Right forelimb (tissue), 1 donor: ENCODE data around the gene CSF3R.
A peak's percentile ranks its signal among the peaks of the same experiment; 100 is the strongest.
"Not testable (repeated sequence)": the region's sequence is repeated elsewhere in the genome, so short reads cannot be mapped to it uniquely, and the experiment has no call there.

Source experiments
- DNase-seq: peaks from one replicate; pipeline ENCODE4 v3.0.0-alpha.2; 2018

Gene CSF3R

DNA sequence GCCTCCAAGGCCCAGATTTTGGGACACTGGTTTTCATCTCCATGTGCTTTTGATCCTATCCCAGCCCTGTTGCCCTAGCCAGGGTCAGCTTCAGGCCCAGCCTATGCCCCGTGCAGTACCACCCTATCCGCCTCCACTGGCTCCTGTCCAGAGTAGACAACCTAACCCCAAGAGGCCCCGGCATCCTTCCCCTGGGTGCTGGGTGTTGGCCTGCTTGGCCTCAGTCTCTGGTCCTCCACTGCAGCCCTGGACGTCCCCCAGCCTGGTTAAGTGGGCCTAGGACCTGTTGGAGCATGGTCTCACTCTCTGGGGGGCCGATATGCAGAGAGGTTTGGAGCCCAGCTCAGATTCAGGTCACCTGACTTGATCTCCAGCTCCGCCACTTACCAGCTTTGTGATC is 1.6 kb downstream of the CSF3R start:
- no peak for DNase-seq

- DNase-seq, result no peak
Measured at GRCh38 chr1:36480161-36480560, 2.6 kb downstream of the CSF3R start.

GRCh38 chr1:36479505-36480051 is 3.1 kb downstream of the CSF3R start:
- DNase-seq, result no peak

DNA sequence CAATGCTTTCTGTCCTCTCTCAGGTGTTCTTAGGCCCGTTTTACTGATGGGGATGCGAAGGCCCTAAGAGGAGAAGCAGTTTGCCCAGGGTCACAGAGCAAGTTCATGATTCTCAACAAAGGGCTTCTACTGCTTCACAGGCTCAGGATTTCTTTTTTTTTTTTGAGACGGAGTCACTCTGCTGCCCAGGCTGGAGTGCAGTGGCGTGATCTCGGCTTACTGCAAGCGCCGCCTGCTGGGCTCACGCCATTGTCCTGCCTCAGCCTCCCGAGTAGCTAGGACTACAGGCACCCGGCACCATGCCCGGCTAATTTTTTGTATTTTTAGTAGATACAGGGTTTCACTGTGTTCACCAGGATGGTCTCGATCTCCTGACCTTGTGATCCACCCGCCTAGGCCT is 5.1 kb downstream of the CSF3R start:
- DNase-seq, result not testable (repeated sequence)

- DNase-seq, result no peak
Measured at GRCh38 chr1:36476945-36477344, 5.8 kb downstream of the CSF3R start.

DNA sequence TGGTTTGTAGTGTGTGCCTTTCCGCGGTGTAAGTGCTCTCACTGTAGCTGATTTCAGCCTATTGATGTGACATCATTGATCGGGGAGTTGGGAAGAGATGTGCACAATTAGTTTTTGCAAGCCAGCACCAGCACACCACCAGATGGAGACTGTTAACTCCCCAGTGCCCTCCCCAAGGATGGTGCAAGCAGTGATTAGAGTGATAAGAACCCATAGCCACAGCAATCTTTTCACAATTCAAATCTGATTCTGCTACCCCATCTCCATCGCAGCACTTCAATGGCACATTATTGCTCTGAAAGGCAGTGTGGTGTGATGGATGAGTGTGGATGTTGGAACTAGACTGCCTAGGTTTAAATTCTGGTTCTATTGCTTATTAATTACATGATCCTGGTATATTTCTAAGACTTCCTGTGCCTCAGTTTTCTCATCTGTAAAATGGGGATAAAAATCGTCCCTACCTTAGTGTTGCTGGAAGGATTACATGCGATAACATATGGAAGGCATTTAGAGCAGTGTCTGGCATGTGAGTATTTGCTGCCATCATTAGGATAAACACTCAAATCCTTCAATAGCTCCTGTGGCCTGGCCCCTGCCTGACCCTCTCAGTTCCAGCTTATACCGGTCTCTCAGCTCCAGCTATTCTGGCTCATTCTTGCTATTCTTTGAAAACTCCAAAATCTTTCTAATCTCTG is 6.7 kb downstream of the CSF3R start:
- DNase-seq, result no peak

GRCh38 chr1:36475341-36475740 is 7.4 kb downstream of the CSF3R start:
- no peak for DNase-seq

GRCh38 chr1:36472656-36473055 is 10.1 kb downstream of the CSF3R start:
- DNase-seq, result no peak

GRCh38 chr1:36471830-36472641 is 10.7 kb downstream of the CSF3R start:
- no peak for DNase-seq

GRCh38 chr1:36469163-36469562 is 13.6 kb downstream of the CSF3R start:
- DNase-seq, result no peak

DNA sequence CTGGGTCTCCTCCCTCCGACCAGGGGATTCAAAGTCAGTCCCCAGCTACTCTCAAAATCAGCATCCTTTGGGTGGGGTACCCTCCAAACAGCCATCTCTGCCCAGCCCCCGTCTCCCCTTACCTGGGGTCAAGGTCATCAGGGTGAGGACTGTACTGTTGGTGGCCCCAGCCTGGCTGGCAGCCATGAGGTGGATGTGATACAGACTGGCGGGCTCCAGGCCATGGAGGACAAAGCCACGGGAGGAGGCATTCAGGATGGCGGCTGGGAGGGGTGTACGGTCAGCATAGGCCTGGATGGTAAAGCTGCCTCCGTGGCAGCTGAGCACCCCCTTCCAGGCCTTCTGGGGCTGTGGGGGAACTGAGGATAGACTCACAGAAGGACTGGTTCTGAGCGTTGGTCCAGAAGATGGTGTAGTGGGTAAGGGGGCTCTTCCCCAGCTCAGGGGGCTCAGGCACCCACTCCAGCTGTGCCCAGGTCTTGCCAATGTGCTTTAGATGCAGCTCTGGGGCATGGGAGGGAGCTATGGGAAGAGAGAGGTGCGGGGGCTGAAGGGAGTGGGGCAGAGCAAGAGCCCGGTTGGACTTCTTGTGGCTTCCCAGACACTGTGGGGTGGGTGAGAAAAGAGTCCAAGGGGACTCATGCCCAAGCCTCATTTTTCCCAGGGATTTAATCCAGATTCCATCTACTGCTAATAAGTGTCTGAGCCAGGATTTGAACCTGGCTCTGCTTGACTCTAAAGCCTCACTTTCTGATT is 14.8 kb downstream of the CSF3R start:
- DNase-seq, result no peak

- no peak for DNase-seq
Measured at GRCh38 chr1:36467027-36467410, 15.7 kb downstream of the CSF3R start.

- no peak for DNase-seq
Measured at GRCh38 chr1:36466370-36467026, 16.2 kb downstream of the CSF3R start.

- no peak for DNase-seq
Measured at GRCh38 chr1:36465731-36466369, 16.9 kb downstream of the CSF3R start.

DNA sequence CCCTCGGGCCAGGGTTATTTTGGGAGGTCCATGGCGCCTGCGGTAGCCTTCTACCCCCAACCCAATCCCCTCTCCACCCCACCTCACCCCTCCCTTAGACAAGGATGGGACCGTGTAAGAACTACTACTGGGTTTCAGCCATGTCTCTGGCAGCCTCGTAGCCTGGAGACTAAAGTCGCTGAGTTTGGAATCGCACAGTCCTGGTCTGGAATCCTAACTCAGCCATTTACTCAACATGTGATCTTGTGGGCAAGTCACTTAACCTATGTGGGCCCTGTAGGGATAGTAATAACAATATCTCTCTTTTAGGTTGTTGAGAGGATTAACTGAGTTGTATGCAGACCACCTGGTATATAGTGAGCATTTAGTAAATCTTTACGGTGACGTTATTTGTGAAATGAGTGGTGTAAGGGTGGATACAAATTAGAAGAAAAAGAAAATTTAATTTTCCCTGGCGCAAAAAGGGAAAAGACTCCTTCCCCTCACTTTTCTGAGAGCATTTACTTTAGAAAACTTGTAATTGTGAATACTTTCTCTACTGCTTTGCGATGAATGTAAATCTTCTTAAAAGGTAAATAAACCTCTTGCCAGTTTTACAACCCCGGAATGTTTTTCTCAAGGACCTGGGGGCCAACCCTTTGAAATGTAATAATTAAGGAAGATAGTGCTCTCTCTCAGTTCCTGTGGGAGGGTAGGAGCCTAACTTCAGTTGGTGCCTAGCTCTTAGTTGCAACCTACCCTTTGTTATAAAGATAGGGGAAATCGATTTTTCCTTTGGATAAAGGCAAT is 17.9 kb downstream of the CSF3R start:
- DNase-seq, result no peak

DNA sequence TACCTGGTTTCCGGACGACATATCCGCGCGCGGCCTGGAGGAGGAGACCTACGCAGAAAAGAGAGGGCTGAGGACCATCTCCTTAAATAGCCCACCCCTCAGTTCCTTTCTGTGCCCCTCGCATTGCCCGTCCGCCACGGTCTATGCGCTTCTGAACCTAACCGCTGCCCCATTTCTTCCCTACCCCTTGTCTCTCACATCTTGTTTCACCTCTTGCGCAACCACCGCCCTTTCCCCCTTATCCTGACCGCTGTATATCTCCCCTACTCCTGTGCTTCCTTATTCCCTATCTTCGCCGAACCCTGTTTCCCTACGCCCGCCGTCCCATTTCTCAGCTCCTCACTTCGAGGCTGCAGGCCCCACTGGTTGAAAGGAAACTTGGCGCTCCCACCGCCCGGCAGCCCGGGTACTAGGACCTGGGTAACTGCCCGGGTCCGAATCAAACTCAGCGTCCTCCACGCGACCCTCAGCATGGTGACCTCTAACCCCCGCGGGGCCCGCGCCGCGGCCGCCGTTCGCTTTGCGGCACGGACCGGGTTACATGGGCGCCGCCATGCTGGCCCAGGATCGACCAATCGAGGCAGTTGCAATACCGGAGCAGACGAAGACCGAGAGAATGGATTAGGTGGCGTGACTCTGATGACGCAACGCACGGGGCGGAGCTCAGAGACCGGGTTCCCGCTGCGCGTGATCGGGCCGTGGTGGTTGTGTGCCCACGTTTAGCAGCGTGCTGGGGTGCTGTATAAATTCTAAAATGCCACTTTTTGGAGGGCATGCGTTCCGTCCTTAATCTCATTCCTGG is 18.7 kb downstream of the CSF3R start, which contains the start of gene MRPS15:
MRPS15 (minus strand) TSS at position 582 of the 802 bp plus-strand sequence; CDS start at position 473, 109 bp downstream.
- DNase-seq, result peak; percentile 96

GRCh38 chr1:36463463-36463802 is 19.3 kb downstream of the CSF3R start:
- DNase-seq, result no peak

DNA sequence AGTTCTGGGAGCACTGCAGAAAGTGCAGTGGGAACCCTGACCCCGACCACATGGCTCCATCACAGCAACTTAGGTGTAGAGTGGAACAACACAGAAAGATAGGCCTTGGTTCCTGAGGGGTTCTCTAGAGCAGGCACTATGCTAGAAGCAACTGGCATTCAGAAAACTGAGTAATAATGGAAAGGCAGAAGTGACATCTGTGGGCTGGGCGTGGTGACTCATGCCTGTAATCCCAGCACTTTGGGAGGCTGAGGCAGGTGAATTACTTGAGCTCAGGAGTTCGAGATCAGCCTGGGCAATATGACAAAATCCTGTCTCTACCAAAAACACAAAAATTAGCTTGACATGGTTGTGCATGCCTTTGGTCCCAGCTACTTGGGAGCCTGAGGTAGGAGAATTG is 23.8 kb downstream of the CSF3R start:
- DNase-seq, result no peak

- no peak for DNase-seq
Measured at GRCh38 chr1:36457691-36458090, 25.0 kb downstream of the CSF3R start.

GRCh38 chr1:36456391-36456928 is 26.3 kb downstream of the CSF3R start:
- no peak for DNase-seq
